Activated gamma-delta T cell treated with Interleukin-2 at 50 U/mL for 16 hours (primary cell): ENCODE data around the gene OSBPL3.

Source experiments
- DNase-seq: peaks from one replicate; pipeline ENCODE4 v3.0.0-alpha.2; 2020

OSBPL3 gene

GRCh38 chr7:24949884-24950283 is 30.1 kb downstream of the OSBPL3 start:
- no peak for DNase-seq

GRCh38 chr7:24948739-24949138 is 31.2 kb downstream of the OSBPL3 start:
- no peak for DNase-seq

DNA sequence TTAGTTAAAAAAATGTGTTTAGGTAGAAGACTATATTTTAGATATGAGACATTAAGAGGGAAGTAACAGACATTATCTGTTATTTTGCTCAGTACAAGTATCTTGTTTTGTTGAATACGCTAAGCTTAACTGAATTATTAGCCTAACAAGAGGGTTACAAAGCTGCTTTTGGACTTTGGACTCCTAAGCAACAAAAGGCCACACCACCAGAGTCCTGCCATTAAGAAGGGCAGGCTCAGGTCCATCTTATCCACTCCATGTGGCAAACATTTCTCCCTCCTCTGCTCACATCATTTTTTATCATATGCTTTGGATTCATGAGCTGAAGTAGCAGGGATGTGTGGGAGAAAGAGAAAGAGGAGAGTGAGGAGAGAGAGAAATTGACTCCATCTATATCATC is 33.5 kb downstream of the OSBPL3 start:
- DNase-seq = no peak

- DNase-seq = no peak
Observed at GRCh38 chr7:24945899-24946298, 34.1 kb downstream of the OSBPL3 start.

GRCh38 chr7:24943096-24943948 is 36.7 kb downstream of the OSBPL3 start:
- no peak for DNase-seq

DNA sequence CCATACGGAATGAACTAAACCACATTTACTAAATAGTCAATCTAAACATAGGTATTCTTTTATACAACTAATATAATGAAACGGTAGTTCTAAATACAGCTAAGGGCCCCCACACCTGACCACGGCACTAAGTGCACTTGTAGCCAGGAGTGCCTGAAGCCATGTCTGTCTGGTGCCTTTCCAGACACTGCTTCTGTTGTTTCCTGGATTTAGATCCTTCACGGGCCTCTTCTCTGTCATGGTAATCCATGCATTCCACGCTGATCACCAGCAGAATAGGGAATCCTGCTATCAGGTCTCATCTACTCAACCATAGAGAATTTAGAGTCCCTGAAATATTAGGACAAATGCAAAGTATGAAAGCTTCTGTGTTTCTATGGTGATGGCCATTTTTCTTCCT is 37.8 kb downstream of the OSBPL3 start:
- DNase-seq = no peak

DNA sequence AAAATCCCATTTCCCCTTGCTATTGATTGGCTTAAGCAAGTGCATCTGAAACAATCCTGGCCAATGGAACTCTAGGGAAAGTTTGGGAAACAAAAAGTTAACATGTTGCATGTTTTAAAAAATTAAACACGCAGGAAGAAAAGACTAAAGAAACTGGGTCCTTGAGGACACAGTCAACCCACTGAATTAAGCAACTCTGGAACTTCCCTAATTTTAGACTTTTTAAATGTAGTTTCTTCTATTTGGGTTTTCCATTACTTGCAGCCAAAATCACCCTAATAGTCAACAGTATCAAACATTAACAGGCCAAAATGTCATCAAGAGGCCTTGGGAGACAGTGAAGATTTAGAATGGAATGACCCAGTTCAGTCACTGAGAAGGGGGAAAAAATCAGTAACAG is 40.6 kb downstream of the OSBPL3 start:
- DNase-seq = no peak

GRCh38 chr7:24936121-24936824 is 43.7 kb downstream of the OSBPL3 start:
- no peak for DNase-seq

- DNase-seq = no peak
Observed at GRCh38 chr7:24933298-24933697, 46.7 kb downstream of the OSBPL3 start.

DNA sequence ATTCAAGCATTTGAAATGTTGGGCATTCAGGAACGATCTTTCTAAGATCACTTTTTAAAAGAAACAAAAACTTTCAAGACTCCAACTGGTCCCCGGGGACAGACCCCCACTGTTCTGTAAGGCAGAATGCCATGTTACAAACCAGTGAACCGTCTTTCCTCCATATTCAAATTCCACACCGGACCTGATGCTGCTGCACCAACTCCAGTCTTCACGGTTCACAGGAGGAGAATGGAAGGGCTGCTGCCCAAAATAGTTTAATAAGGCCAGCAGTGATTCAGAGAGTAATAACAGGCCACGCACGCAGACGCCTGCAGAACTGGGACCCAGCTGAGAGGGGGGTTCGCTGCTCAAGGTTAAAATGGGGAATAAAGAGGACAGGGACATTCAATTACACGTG is 47.2 kb downstream of the OSBPL3 start:
- DNase-seq = no peak

GRCh38 chr7:24932389-24932788 is 47.6 kb downstream of the OSBPL3 start:
- DNase-seq = no peak

- no peak for DNase-seq
Observed at GRCh38 chr7:24931844-24932243, 48.1 kb downstream of the OSBPL3 start.

- DNase-seq = no peak
Observed at GRCh38 chr7:24930856-24931255, 49.1 kb downstream of the OSBPL3 start.

GRCh38 chr7:24926623-24927524 is 53.1 kb downstream of the OSBPL3 start:
- no peak for DNase-seq

GRCh38 chr7:24924375-24924774 is 55.6 kb downstream of the OSBPL3 start:
- no peak for DNase-seq

- no peak for DNase-seq
Observed at GRCh38 chr7:24923172-24923865, 56.7 kb downstream of the OSBPL3 start.

DNA sequence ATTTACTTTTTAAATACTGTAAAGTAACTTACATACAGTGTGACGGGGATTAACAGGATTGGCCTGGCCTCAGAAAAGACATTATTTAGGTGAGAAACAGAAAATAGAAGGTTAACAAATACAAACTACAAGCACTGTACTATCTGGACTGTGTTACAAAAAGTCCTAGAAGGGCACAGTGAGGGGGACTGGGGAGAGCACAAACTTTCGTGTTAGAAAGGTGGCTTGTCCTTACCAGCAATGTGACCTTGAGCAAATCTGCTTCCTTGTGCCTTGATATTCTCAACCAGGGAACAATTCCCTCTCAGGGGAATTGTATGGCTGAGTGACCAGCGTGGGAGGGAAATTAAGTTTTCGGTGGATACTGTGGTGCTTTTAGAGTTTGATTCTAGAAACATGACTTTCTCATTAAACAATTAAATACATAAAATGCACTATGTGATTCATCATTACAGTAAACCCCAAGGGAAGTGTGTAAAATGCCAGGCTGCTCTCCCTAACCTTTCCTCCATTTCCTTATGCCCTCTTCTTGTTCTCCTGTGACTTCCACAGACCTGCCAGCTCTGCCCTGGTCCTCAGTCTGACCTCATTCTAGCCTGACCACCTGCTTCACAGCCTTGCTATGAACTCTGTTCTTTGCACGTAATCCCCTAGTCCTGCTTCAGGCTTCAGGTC is 57.7 kb downstream of the OSBPL3 start:
- no peak for DNase-seq

- DNase-seq = no peak
Observed at GRCh38 chr7:24921362-24921679, 58.7 kb downstream of the OSBPL3 start.

GRCh38 chr7:24920451-24921361 is 59.3 kb downstream of the OSBPL3 start:
- no peak for DNase-seq

DNA sequence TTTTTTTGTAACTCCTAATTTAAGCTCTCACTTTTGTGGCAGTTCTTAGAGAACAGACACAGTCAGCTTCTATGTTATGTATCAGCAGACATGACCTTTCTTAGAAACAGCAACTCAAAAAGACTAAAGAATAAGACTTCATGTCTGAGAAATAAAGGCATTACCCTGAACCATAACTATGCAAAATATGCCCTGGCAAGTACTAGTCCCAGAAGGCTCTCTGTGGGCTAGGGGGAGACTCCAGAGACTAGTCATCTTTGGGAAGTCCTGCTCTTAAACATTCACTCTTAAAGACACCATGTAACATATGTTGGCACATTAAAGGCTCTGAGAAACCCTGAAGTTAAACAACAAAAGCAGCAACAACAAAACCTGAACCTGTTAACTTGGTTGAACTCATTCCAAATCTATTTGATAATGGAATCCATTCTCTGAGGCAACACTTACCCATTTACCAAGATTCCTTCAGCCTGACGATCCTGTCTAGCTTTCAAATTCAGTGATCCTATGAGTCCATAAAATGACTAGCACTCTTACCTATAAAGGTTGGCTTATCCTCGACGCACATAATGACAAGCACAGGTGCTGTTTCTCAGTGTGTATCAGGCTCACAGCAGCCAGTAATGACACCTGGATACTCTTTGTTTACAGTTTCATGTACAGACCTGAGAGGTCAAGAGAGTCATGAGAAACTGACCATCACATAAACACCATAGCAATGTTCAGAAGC is 62.3 kb downstream of the OSBPL3 start:
- DNase-seq = no peak
